CD4-positive, alpha-beta memory T cell (primary cell): Measurements from ENCODE around the gene BPIFB3. TPM values are rescaled to one million over a fixed set of nuclear protein-coding genes. Genes with fewer than 3 reads are reported as not detected.
"Not testable (repeated sequence)": the region's sequence is repeated elsewhere in the genome, so short reads cannot be mapped to it uniquely, and the experiment has no call there.

Experiments used
- CTCF ChIA-PET: fragments of 350-600 bp; sonication (Branson Sonifier 250); formaldehyde crosslinking; loops from one replicate; lab custom pipeline; 2021; ENCODE audit warnings: inconsistent platforms; ENCODE audit not compliant: partially characterized antibody; lab: Charles Lee
- POLR2A ChIA-PET: fragments of 350-600 bp; sonication (Branson Sonifier 250); formaldehyde crosslinking; loops from one replicate; lab custom pipeline; 2021; ENCODE audit not compliant: partially characterized antibody; lab: Charles Lee
- DNase-seq, 5 donors: peaks; one replicate each; pipeline versions ENCODE4 v3.0.0 to v3.0.0-alpha.2; 2020 to 2022; ENCODE audit warnings: mixed read lengths in 1 of 5
- H3K27ac ChIP-seq: one replicate; pipeline ENCODE4 v1.7.0; 2013; ENCODE audit warnings: low read depth, low read length
- H3K27me3 ChIP-seq: 2 replicates; pipeline ENCODE4 v1.7.0; 2013; ENCODE audit warnings: mild to moderate bottlenecking, low read length, moderate library complexity; ENCODE audit not compliant: insufficient read depth
- H3K36me3 ChIP-seq: 2 replicates; pipeline ENCODE4 v1.7.0; 2013; ENCODE audit warnings: mild to moderate bottlenecking, low read length, moderate library complexity; ENCODE audit not compliant: insufficient read depth
- H3K4me1 ChIP-seq: 2 replicates; pipeline ENCODE4 v1.7.0; 2013; ENCODE audit warnings: mild to moderate bottlenecking, low read length, moderate library complexity; ENCODE audit not compliant: insufficient read depth
- H3K4me3 ChIP-seq, 2 donors: one replicate each; pipeline ENCODE4 v1.7.0; 2013; ENCODE audit warnings: low read length in 2 of 2, mild to moderate bottlenecking in 1 of 2
- H3K9me3 ChIP-seq, 2 donors: one replicate each; pipeline ENCODE4 v1.7.0; 2013; ENCODE audit warnings: low read length in 2 of 2, control low read depth in 1 of 2; ENCODE audit not compliant: control insufficient read depth in 1 of 2
- H3K27ac Mint-ChIP-seq, 7 donors: one replicate each; pipeline ENCODE4 v1.8.0; 2020 to 2021; ENCODE audit warnings: mixed read lengths in 7 of 7, mild to moderate bottlenecking in 6 of 7, inconsistent platforms in 3 of 7, moderate library complexity in 3 of 7
- H3K27me3 Mint-ChIP-seq, 2 donors: one replicate each; pipeline ENCODE4 v1.8.0; 2020 to 2021; ENCODE audit warnings: mixed read lengths in 2 of 2
- H3K36me3 Mint-ChIP-seq, 2 donors: one replicate each; pipeline ENCODE4 v1.8.0; 2020 to 2021; ENCODE audit warnings: mixed read lengths in 2 of 2, inconsistent platforms in 1 of 2, mild to moderate bottlenecking in 1 of 2
- H3K4me1 Mint-ChIP-seq, 4 donors: one replicate each; pipeline ENCODE4 v1.8.0; 2020 to 2021; ENCODE audit warnings: mixed read lengths in 4 of 4, mild to moderate bottlenecking in 1 of 4
- H3K4me3 Mint-ChIP-seq, 8 donors: one replicate each; pipeline ENCODE4 v1.8.0; 2020 to 2021; ENCODE audit warnings: mixed read lengths in 8 of 8, mild to moderate bottlenecking in 7 of 8, moderate library complexity in 6 of 8, inconsistent platforms in 3 of 8
- H3K9me3 Mint-ChIP-seq, 8 donors: one replicate each; pipeline ENCODE4 v1.8.0; 2020 to 2021; ENCODE audit warnings: mixed read lengths in 8 of 8, mild to moderate bottlenecking in 5 of 8, inconsistent platforms in 3 of 8, moderate library complexity in 1 of 8
- intact Hi-C: fragments of 100-400 bp; cut with micrococcal nuclease; formaldehyde crosslinking; loops from one replicate; pipeline ENCODE4 v1.15.1; 2023
- polyA plus RNA-seq, 2 donors: library from polyadenylated mRNA; unstranded; fragments of 300-500 nt; fragmentation: Illumina TruSeq; gene quantifications; one replicate each; pipeline ENCODE4 v1.2.3, GENCODE V29; 2021
- total RNA-seq, 2 experiments: library from RNA; stranded (reverse); gene quantifications; one replicate each; pipeline ENCODE4 v1.2.3, GENCODE V29; 2021

Gene BPIFB3
- total and polyA plus RNA-seq, 4 experiments from 2014 or later, result not detected

DNA sequence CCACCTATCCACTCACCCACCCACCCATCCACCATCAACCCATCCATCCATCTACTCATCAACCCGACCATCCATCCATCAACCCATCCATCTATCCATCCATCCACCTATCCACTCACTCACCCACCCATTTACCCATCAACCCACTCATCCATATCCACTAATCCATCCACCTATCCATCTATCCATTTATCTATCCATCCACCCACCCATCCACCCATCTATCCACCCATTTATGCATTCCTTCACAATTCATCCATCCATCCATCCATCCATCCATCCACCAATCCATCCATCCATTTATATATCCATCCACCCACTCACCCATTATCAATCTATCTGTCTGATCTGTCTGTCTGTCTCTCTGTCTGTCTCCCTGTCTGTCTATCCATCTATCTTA lies 39.9 kb downstream of the BPIFB3 start:
- Histone ChIP-seq H3K27me3 (no peaks in the 10 kb centered on the region), H3K4me3 (no peak overlapping the region), H3K9me3 (no peaks in the 10 kb centered on the region), H3K4me1 (peaks cover 6% of the 10 kb centered on the region), H3K36me3 (no peaks in the 10 kb centered on the region), H3K27ac (no peak overlapping the region)
- no peaks in the 10 kb centered on the region for H3K9me3 Mint-ChIP-seq
- H3K4me1 Mint-ChIP-seq, result peaks cover 0 to 6% (median 3%) of the 10 kb centered on the region in 4 donors
- H3K27me3 Mint-ChIP-seq, result no peaks in the 10 kb centered on the region
- intact Hi-C loops, result no loop called here
- no peak for DNase-seq
- ChIA-PET CTCF (interaction anchor here (2.0 kb wide), 1 partner anchor 148 kb away, joined by 9 read pairs; no protein-coding TSS in a partner anchor), POLR2A (no interaction called here)
- H3K4me3 Mint-ChIP-seq, result no peak overlapping the region
- H3K36me3 Mint-ChIP-seq, result no peaks in the 10 kb centered on the region
- peak overlapping the region in 1 of 7 donors; percentile 41 for H3K27ac Mint-ChIP-seq

DNA sequence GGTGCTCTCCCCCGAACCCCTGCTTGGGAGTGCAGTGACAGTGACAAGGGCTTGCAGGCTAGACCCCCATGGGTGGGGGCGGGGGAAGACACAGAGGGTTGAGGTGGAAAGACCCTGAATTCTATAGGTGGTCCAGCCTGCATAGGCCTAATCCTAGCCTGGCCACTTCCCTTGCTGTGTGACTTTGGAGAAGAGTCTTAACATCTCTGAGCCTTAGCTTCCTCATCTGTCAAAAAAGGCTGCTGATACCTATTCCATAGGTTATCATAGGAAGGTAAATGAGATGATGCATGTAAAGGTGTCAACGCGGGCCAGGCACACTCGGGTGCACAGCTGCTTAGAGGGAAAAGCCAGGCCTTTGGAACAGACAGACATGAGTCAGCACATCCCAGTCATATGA lies 41.5 kb downstream of the BPIFB3 start:
- ChIA-PET CTCF (interaction anchor here (2.0 to 3.0 kb wide), 2 partner anchors 150 to 194 kb away, joined by 9 to 36 read pairs; no protein-coding TSS in a partner anchor), POLR2A (no interaction called here)
- no peaks in the 10 kb centered on the region for H3K27me3 Mint-ChIP-seq
- no peak overlapping the region for H3K4me3 Mint-ChIP-seq
- H3K27me3 ChIP-seq, result no peaks in the 10 kb centered on the region
- peaks cover 6% of the 10 kb centered on the region for H3K4me1 ChIP-seq
- intact Hi-C loops, result no loop called here
- no peak overlapping the region for H3K27ac Mint-ChIP-seq
- no peaks in the 10 kb centered on the region for H3K36me3 Mint-ChIP-seq
- DNase-seq, result no peak
- no peaks in the 10 kb centered on the region for H3K9me3 Mint-ChIP-seq
- H3K4me1 Mint-ChIP-seq, result peaks cover 0 to 6% (median 3%) of the 10 kb centered on the region in 4 donors
- H3K4me3 ChIP-seq, result no peak overlapping the region
- no peaks in the 10 kb centered on the region for H3K36me3 ChIP-seq
- no peak overlapping the region for H3K27ac ChIP-seq
- no peaks in the 10 kb centered on the region for H3K9me3 ChIP-seq

GRCh38 chr20:33095902-33096584 lies 42.3 kb downstream of the BPIFB3 start:
- H3K4me1 ChIP-seq, H3K27me3 ChIP-seq, H3K27ac ChIP-seq, H3K36me3 ChIP-seq, H3K4me1 Mint-ChIP-seq, H3K4me3 ChIP-seq, H3K36me3 Mint-ChIP-seq, H3K9me3 ChIP-seq, H3K27ac Mint-ChIP-seq, H3K9me3 Mint-ChIP-seq, H3K27me3 Mint-ChIP-seq, POLR2A ChIA-PET, H3K4me3 Mint-ChIP-seq: not testable (repeated sequence)
- CTCF ChIA-PET, result interaction anchor here (0.7 to 3.0 kb wide), 10 partner anchors 38 to 306 kb away, joined by 3 to 36 read pairs (median 5); no protein-coding TSS in a partner anchor
- intact Hi-C loops, result loop anchor here (1.0 kb wide), 2 partner anchors 151 to 194 kb away; no protein-coding TSS in a partner anchor
- peak in 4 of 5 donors; percentile 26 to 36 (median 32) for DNase-seq

- peaks cover 0 to 1% (median 0%) of the 10 kb centered on the region in 8 donors for H3K9me3 Mint-ChIP-seq
- H3K36me3 ChIP-seq, result no peaks in the 10 kb centered on the region
- H3K4me1 ChIP-seq, result peaks cover 6% of the 10 kb centered on the region
- ChIA-PET CTCF (interaction anchor here (1.4 to 3.0 kb wide), 7 partner anchors 39 to 307 kb away, joined by 3 to 36 read pairs (median 6); no protein-coding TSS in a partner anchor), POLR2A (no interaction called here)
- H3K9me3 ChIP-seq, result no peaks in the 10 kb centered on the region
- no peaks in the 10 kb centered on the region for H3K36me3 Mint-ChIP-seq
- DNase-seq, result no peak
- H3K4me1 Mint-ChIP-seq, result peaks cover 0 to 6% (median 3%) of the 10 kb centered on the region in 4 donors
- no peak overlapping the region for H3K4me3 Mint-ChIP-seq
- no peak overlapping the region for H3K27ac Mint-ChIP-seq
- H3K4me3 ChIP-seq, result no peak overlapping the region
- H3K27me3 Mint-ChIP-seq, result peaks cover 2 to 3% of the 10 kb centered on the region in 2 donors
- H3K27me3 ChIP-seq, result no peaks in the 10 kb centered on the region
- no peak overlapping the region for H3K27ac ChIP-seq
- intact Hi-C loops, result no loop called here
Observed at GRCh38 chr20:33097001-33097400, 43.3 kb downstream of the BPIFB3 start.

GRCh38 chr20:33099843-33100538 lies 46.3 kb downstream of the BPIFB3 start:
- intact Hi-C loops, result no loop called here
- H3K27ac Mint-ChIP-seq, result no peak overlapping the region

DNA sequence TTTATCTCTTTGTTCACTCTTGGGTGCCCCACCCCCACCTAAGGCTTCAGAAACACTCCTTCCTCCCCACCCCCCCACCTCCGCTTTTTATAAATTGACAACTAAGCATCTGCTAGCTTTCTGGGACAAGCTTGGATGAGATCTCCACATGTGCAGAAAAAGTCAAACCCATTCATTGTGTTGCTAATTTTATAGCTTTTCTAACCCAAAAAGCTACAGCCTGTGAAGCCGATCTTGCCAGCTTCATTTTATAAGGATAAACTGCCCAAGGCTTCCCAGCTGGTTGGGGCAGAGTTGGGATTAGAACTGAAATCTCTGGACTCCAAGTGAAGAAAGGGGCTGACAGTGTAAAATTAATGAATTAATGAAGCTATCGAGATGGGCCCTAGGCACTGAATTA lies 49.9 kb downstream of the BPIFB3 start:
- Histone ChIP-seq H3K27ac (no peak overlapping the region), H3K9me3 (no peaks in the 10 kb centered on the region), H3K36me3 (no peaks in the 10 kb centered on the region), H3K4me1 (no peaks in the 10 kb centered on the region), H3K27me3 (no peaks in the 10 kb centered on the region), H3K4me3 (no peak overlapping the region)
- DNase-seq, result no peak
- Mint-ChIP-seq H3K4me3 (no peak overlapping the region), H3K9me3 (peaks cover 0 to 1% (median 0%) of the 10 kb centered on the region in 8 donors), H3K27me3 (peaks cover 3 to 4% of the 10 kb centered on the region in 2 donors), H3K4me1 (no peaks in the 10 kb centered on the region), H3K36me3 (no peaks in the 10 kb centered on the region), H3K27ac (no peak overlapping the region)
- CTCF ChIA-PET, result interaction anchor here (1.0 kb wide), 1 partner anchor 199 kb away, joined by 3 read pairs; no protein-coding TSS in a partner anchor
- POLR2A ChIA-PET, result no interaction called here
- intact Hi-C loops, result no loop called here

More at GRCh38 chr20:33099843-33100538, 46.3 kb downstream of the BPIFB3 start:
- H3K4me1 Mint-ChIP-seq, result peaks cover 0 to 4% (median 2%) of the 10 kb centered on the region in 4 donors
- DNase-seq, result no peak
- H3K9me3 Mint-ChIP-seq, result peaks cover 0 to 1% (median 0%) of the 10 kb centered on the region in 8 donors
- peaks cover 3 to 4% of the 10 kb centered on the region in 2 donors for H3K27me3 Mint-ChIP-seq
- peaks cover 6% of the 10 kb centered on the region for H3K4me1 ChIP-seq
- no peak overlapping the region for H3K4me3 Mint-ChIP-seq
- H3K36me3 ChIP-seq, result no peaks in the 10 kb centered on the region
- CTCF ChIA-PET, result no interaction called here
- POLR2A ChIA-PET, result no interaction called here
- no peaks in the 10 kb centered on the region for H3K9me3 ChIP-seq
- H3K4me3 ChIP-seq, result no peak overlapping the region
- H3K36me3 Mint-ChIP-seq, result no peaks in the 10 kb centered on the region
- no peaks in the 10 kb centered on the region for H3K27me3 ChIP-seq
- H3K27ac ChIP-seq, result no peak overlapping the region

GRCh38 chr20:33104336-33104735 lies 50.6 kb downstream of the BPIFB3 start:
- Mint-ChIP-seq H3K4me3 (no peak overlapping the region), H3K27me3 (peaks cover 3 to 4% of the 10 kb centered on the region in 2 donors), H3K9me3 (peaks cover 0 to 1% (median 0%) of the 10 kb centered on the region in 8 donors), H3K4me1 (no peaks in the 10 kb centered on the region), H3K36me3 (no peaks in the 10 kb centered on the region), H3K27ac (no peak overlapping the region)
- no peaks in the 10 kb centered on the region for H3K36me3 ChIP-seq
- ChIA-PET POLR2A (no interaction called here), CTCF (interaction anchor here (1.0 kb wide), 1 partner anchor 200 kb away, joined by 3 read pairs; no protein-coding TSS in a partner anchor)
- no peak overlapping the region for H3K27ac ChIP-seq
- H3K9me3 ChIP-seq, result no peaks in the 10 kb centered on the region
- no peak overlapping the region for H3K4me3 ChIP-seq
- intact Hi-C loops, result no loop called here
- no peaks in the 10 kb centered on the region for H3K27me3 ChIP-seq
- H3K4me1 ChIP-seq, result no peaks in the 10 kb centered on the region
- no peak for DNase-seq
